Activated naive CD4-positive, alpha-beta T cell treated with anti-CD3 and anti-CD28 coated beads, Interleukin-2, amount 50 U/mL, for 16 hours (primary cell): Measurements from ENCODE around the gene ENDOG.
"Not testable (repeated sequence)": the region's sequence is repeated elsewhere in the genome, so short reads cannot be mapped to it uniquely, and the experiment has no call there.

Source experiments
- DNase-seq: peaks from one replicate; pipeline ENCODE4 v3.0.0-alpha.2; 2020

The ENDOG gene

DNA sequence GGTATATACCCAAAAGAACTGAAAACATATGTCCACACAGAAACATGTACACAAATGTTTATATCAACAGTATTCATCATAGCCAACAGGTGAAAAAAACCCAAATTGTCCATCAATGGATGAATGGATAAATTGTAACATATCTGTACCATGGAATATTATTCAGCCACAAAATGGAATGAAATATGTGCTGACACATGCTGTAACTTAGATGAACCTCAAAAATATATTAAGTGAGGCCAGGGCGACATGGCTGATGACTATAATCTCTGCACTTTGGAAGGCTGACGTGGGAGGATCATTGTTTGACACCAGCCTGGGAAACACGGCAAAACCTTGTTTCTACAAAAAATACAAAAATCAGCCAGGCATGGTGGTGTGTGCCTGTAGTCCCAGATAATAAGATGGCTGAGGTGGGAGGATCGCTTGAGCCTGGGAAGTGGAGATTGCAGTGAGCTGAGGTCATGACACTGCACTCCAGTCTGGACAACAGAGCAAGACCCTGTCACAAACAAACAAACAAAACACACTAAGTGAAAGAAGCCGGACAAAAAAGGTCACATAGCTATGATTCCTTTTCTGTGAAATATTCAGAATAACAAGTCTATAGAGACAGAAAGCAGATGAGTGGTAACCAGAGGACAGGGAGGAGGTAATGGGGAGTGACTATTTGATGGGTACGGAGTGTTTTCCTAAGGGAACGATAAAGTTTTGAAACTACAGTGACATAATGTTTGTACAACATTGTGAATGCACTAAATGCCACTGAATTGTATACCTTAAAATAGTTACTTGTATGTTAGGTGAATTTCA, 52.0 kb downstream of the ENDOG start:
- DNase-seq, result no peak

DNA sequence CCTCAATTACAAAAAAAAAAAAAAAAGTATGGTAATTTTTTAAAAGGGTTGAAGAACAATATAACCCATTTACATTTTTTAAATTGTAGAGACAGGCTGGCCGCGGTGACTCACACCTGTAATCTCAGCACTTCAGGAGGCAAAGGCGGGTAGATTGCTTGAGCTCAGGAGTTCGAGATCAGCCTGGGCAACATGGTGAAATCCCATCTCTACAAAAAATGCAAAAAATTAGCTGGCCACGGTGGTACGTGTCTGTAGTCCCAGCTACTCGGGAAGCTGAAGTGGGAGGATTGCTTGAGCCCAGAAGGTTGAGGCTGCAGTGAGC, 52.6 kb downstream of the ENDOG start:
- not testable (repeated sequence) for DNase-seq
